GM10266 (cell line): ENCODE results near the gene GGA1.

ENCODE experiments used
- DNase-seq: peaks from one replicate; pipeline ENCODE4 v3.0.0; 2012; ENCODE audit errors: extremely low spot score
- CTCF ChIP-seq: IDR thresholded peaks from 2 replicates; pipeline ENCODE4 v1.5.1; 2012; ENCODE audit warnings: mild to moderate bottlenecking, low read depth; ENCODE audit not compliant: control insufficient read depth, insufficient read depth; ENCODE audit errors: missing control alignments

GGA1 gene

GRCh38 chr22:37658133-37659065, 49.8 kb downstream of the GGA1 start, which contains the start of gene PDXP:
Gene PDXP (plus strand): TSS chr22:37658723. CDS start chr22:37658783, 60 bp downstream.
- no peak for TF ChIP-seq CTCF
- DNase-seq, result peak; percentile 100

DNA sequence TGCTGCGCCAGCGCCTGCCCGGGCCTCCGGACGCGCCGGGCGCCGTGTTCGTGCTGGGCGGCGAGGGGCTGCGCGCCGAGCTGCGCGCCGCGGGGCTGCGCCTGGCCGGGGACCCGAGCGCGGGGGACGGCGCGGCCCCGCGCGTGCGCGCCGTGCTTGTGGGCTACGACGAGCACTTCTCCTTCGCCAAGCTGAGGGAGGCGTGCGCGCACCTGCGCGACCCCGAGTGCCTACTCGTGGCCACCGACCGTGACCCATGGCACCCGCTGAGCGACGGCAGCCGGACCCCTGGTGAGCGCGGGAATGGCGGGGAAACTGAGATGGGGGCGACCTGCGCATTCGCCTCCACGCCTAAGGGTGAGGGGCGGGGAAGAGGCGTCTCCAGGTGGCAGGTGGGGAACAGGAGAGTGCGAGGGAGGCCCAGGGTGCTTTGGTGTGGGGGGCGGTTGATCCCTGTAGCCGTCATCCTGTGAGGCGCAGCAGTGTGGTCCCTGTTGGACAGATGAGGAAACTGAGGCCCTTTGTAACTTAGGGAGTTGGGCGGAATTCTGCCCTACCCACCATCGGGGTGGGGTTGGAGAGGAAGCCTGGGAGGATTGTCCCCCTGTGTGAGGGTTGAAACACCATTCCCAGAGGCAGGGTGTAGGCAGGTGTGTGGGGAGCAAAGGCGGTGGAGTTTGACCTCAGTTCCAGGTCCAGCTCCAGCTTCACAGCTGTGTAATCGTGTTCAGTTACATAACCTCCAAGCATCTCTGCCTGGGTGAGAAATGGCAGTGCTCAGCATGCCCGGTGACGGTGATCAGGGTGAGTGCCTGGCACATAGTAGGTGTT, 50.6 kb downstream of the GGA1 start:
- DNase-seq, result peak; percentile 54
- no peak for TF ChIP-seq CTCF

DNA sequence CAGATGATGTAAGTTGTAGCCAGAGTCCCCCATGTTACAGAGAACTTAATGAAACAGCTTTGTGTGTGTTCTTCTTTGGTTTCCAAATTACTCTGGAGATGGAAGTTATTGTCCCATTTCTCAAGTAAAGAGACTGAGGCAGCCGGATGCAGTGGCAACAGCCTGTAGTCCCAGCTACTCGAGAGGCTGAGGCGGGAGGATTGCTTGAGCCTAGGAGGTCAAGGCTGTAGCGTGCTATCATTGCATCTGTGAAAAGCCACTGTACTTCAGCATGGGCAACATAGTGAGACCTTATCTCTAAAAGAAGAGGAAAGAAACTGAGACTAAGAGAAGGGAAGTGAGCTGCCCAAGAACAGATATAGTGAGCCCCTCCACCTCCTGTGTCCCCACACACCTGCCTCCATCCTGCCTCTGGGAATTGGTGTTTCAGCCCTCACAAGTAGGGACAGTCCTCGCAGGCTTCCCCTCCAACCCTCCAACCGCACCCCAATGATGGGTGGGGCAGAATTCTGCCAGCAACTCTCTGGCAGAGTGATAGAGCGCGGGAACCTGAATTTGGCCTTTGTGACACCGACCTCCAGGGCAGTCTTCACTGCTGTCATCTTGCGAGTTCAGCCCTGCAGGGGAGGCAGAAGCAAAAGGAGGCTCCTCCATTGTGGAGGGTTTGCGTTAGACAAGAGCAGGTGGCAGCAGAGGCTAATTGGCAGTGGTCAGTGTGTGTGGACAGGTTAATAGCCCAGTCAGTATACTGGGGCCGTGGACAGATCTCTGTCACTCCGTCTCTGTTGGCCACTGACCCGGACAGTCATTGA, 51.5 kb downstream of the GGA1 start:
- no peak for DNase-seq
- TF ChIP-seq CTCF, result no peak

DNA sequence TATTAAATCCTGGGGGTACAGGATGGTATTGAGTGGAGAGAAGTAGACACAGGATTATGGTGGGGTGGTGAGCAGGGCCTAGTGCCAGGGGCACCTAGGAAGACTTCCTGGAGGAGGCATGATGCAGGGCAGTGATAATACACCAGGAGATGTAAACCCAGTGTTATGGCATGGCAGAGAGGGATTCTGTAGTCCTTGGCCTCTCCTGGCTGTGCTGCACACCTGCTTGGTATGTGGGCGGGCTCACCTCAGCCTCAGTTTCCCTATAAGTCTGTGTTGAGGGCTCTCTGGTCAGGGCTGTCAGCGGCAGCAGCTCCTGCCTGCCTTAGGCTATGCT, 52.0 kb downstream of the GGA1 start:
- TF ChIP-seq CTCF, result no peak
- DNase-seq, result no peak

GRCh38 chr22:37661160-37661924, 52.7 kb downstream of the GGA1 start:
- no peak for DNase-seq
- peak; percentile 70 for TF ChIP-seq CTCF

DNA sequence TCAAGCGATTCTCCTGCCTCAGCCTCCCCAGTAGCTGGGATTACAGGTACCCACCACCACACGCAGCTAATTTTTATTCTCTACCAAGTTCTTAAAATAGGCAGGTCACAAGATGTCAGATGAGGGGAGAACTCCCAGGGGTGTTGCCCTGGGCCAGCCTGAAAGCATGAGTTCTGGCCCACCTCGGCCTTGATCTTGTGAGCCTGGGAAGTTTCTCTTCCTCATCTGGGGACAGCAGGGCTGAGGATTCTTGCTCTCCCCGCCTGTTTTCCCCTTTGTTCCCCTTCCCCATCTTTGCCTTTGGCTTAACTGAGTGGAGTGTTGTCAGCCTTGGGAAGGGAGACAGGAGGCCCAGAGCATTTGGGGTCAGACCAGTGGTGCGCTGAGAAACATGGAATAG, 53.4 kb downstream of the GGA1 start:
- no peak for TF ChIP-seq CTCF
- no peak for DNase-seq
